Motor neuron (in vitro differentiated cells): ENCODE results near the gene SCN2A. TPM values are rescaled to one million over a fixed set of nuclear protein-coding genes. Genes with fewer than 3 reads are reported as not detected.
"Not testable (repeated sequence)": the region's sequence is repeated elsewhere in the genome, so short reads cannot be mapped to it uniquely, and the experiment has no call there.

Source experiments
- ATAC-seq, 8 experiments: fragments of 200-7000 bp; cut with Tn5 transposase; replicated peaks in 6 of 8; 2 replicates each; pipeline ENCODE4 v1.8.0; 2021; ENCODE audit warnings: mild to moderate bottlenecking in 8 of 8, moderate library complexity in 8 of 8
- H3K27ac ChIP-seq, 2 donors: fragments of 250-450 bp; sonication (Bioruptor Pico); 2 replicates each; pipeline ENCODE4 v1.9.0; 2021; ENCODE audit warnings: antibody characterized with exemption in 2 of 2, mild to moderate bottlenecking in 2 of 2, moderate library complexity in 1 of 2
- H3K4me1 ChIP-seq, 2 donors: fragments of 250-450 bp; sonication (Bioruptor Pico); replicated peaks in 1 of 2; 2 replicates each; pipeline ENCODE4 v1.6.1; 2021; ENCODE audit warnings: antibody characterized with exemption in 2 of 2, mild to moderate bottlenecking in 2 of 2, moderate library complexity in 1 of 2
- H3K4me3 ChIP-seq, 5 donors: fragments of 250-450 bp; sonication (Bioruptor Pico); 2 replicates each; pipeline ENCODE4 v1.9.0; 2021; ENCODE audit warnings: antibody characterized with exemption in 5 of 5, mild to moderate bottlenecking in 5 of 5, moderate library complexity in 4 of 5
- WGBS, 10 experiments: fragments of 450-650 bp; shearing (Covaris generic); methylation state at CpG; one replicate each; pipeline ENCODE4 v1.0.0; 2022; 5-methylcytosine and 5-hydroxymethylcytosine counted together
- in situ Hi-C, 9 experiments: fragments of 400-800 bp; cut with MboI; loops; one replicate each; pipeline ENCODE4 v1.15.0; 2021; ENCODE audit warnings: low sequenced_read_pairs in 9 of 9, low pct_unique_long_range_greater_than_20kb in 2 of 9; ENCODE audit not compliant: unreplicated experiment in 9 of 9
- total RNA-seq, 8 experiments: library from RNA; unstranded; fragments of 300-600 nt; gene quantifications; 2 replicates each; pipeline versions ENCODE4 v1.2.3 to v1.2.4, GENCODE V29; 2022

SCN2A gene
- total RNA-seq, 8 experiments from 2014 or later = 0.31 to 24.4 (median 7.9) TPM

DNA sequence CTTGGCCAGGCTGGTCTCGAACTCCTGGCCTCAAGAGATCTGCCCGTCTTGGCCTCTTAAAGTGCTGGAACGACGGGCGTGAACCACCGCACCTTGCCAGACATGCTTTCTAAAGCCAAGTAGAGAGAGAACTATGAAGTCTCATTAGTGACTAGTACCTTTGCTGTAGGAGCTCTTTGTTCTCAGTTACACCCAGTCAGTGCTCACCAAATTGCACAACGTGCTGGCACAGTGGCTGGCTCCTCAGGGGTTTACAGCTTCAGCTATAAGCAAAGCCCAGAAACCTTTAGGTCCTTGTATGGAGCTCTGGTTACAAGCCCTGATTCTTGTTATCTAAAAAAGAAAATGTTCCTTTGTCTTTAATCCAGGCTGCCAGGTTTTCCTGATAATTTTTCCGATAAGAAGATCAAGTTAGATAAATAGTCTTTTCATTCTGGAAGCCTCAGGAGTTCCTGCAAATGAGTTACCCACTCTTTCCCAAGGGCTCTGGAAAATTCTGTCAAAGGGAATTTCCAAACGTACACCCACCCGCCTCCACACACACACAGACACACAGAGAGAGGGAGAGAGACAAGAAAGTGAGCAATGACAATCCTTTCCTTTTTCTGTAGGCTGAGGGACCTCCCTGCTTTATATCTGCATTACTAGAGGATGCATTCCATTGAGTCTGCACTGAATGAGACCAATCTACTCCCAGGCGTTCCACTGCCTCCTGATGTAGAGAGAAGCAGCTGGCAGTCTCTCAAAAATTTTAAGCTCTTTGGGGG lies 130.1 kb downstream of the SCN2A start:
- H3K4me1 ChIP-seq = no peaks in the 10 kb centered on the region
- WGBS, 10 experiments = 0 to 89% (median 67%) methylated on average over 1 to 9 of the region's 11 CpGs; no CpG with 5 or more reads in 2 of the 10 experiments
- peak in 2 of 8 experiments; percentile 41 to 49 for ATAC-seq
- H3K27ac ChIP-seq = no peak overlapping the region
- in situ Hi-C loops = no loop called here
- H3K4me3 ChIP-seq = no peak overlapping the region

DNA sequence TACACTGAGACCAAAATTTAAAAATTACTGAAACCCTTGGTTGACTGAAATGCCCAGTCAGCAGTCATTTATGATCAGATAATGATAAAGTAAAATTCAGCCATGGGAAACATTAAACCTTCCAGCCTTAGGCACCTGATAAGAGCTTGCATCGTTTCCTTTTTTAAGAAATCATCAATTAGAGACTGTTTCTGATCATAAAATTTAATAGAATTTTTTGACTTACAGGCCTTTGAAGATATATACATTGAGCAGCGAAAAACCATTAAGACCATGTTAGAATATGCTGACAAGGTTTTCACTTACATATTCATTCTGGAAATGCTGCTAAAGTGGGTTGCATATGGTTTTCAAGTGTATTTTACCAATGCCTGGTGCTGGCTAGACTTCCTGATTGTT lies 130.7 kb downstream of the SCN2A start:
- no peak overlapping the region for H3K4me3 ChIP-seq
- in situ Hi-C loops = no loop called here
- no peaks in the 10 kb centered on the region for H3K4me1 ChIP-seq
- ATAC-seq = peak in 1 of 8 experiments; percentile 62
- WGBS, 10 experiments = 0 to 100% (median 68%) methylated on average over 1 to 2 of the region's 2 CpGs
- H3K27ac ChIP-seq = no peak overlapping the region

DNA sequence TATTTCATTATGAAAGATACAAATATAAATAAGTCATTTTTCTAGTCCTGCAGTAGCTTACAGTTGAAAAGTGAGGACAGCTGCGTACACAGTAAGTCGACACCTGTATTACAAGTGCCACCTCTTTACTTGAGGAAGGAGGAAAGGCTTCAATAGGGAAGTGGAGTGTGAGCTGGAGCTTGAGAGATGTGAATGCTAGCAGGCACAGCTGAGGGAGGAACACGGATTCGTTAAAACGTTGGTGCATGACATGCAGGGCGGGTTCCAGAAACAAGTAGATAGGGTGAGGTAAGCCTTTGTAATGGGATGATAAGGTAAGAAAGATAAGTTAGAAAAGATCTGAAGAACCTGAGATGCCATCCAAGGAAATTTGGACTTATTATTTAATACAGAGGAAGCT lies 132.1 kb downstream of the SCN2A start:
- peaks cover under 1% of the 10 kb centered on the region in 2 donors for H3K4me1 ChIP-seq
- H3K27ac ChIP-seq = no peak overlapping the region
- 68 to 100% (median 86%) methylated on average over 1 to 6 of the region's 6 CpGs; no CpG with 5 or more reads in 1 of the 10 experiments for WGBS, 10 experiments
- H3K4me3 ChIP-seq = no peak overlapping the region
- in situ Hi-C loops = no loop called here
- no peak for ATAC-seq

DNA sequence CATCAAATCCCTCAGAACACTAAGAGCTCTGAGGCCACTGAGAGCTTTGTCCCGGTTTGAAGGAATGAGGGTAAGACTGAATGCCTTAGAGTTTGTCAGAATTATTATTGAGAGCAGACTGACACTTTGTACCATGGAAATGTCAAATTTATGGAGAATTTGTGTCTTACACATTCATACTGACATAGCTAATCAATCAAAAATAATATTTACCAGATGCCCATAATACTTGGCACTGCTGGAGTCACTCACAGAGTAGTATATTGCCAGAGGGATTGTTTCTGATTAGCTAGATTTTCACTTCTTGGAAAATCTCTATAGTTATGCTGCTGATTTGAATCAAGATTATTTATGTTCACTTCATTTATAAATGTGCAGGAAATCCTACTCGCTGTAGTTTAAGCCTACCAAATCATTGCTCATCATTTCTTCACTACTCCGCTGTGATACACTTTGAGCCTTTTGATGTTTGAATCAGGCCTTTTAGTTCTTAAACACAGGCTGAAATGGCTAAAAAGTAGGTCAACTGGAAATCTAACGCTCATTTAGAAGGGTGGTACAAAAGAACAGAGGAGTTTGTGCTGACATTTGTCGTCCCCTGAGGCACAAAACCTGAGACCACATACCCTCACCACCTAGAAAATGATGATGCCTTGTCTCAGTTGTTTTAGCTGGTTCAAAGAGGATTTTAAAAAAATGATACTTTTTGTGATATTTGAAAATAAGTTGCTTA lies 134.2 kb downstream of the SCN2A start:
- H3K27ac ChIP-seq = no peak overlapping the region
- H3K4me3 ChIP-seq = no peak overlapping the region
- in situ Hi-C loops = no loop called here
- H3K4me1 ChIP-seq = peaks cover 2 to 3% of the 10 kb centered on the region in 2 donors
- WGBS, 10 experiments = 0 to 64% (median 33%) methylated on average over 1 to 5 of the region's 5 CpGs; no CpG with 5 or more reads in 1 of the 10 experiments
- peak in 1 of 8 experiments; percentile 72 for ATAC-seq

DNA sequence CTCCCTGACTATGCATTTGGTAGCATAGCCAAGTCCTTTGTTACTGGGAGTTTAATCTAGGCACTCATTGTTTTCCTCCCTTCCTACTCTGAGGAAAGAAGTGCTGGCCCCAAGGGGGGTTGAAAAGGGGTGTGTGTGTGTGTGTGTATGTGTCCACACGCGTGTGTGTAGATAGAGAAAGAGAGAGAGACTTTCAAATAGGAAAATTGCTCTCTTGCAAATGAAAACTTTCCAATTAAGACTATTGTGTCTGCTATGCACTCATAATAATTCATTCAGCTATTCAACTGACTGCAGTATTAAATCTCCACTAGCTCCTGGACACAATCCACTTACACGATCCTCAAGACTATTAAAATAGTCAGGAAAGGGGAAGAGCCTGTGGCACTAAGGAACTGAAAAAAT lies 137.4 kb downstream of the SCN2A start:
- Histone ChIP-seq H3K27ac (no peak overlapping the region), H3K4me1 (peaks cover 2 to 3% of the 10 kb centered on the region in 2 donors), H3K4me3 (no peak overlapping the region)
- in situ Hi-C loops = loop anchor here in 1 of 9 experiments (25.0 kb wide), 1 partner anchor 486 kb away; no protein-coding TSS in a partner anchor
- WGBS, 10 experiments = 0 to 83% (median 43%) methylated on average over 1 to 3 of the region's 3 CpGs
- peak in 5 of 8 experiments; percentile 47 to 62 (median 58) for ATAC-seq

DNA sequence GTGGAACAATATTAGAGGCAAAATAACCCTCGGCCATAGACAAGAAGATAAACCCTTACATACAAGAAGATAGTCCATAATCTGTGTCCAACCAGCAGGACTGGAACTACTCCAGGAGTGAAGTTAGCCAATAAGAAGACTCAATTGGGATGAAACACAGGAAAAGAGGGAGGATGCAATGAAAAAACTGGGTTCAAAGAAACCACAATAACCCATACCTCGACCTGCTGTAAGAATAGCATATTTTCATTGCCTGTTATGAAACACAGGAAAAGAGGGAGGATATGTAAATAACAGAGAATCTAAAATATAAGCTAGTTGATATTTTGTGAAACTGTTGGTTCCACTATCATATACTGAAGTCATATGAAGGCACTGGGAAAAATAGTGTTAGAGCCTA lies 143.1 kb downstream of the SCN2A start:
- WGBS, 10 experiments = 0 to 100% (median 85%) methylated on average over 1 to 2 of the region's 2 CpGs; no CpG with 5 or more reads in 1 of the 10 experiments
- no peaks in the 10 kb centered on the region for H3K4me1 ChIP-seq
- in situ Hi-C loops = loop anchor here in 1 of 9 experiments (25.0 kb wide), 1 partner anchor 480 kb away; no protein-coding TSS in a partner anchor
- no peak for ATAC-seq
- H3K27ac ChIP-seq = no peak overlapping the region
- no peak overlapping the region for H3K4me3 ChIP-seq

DNA sequence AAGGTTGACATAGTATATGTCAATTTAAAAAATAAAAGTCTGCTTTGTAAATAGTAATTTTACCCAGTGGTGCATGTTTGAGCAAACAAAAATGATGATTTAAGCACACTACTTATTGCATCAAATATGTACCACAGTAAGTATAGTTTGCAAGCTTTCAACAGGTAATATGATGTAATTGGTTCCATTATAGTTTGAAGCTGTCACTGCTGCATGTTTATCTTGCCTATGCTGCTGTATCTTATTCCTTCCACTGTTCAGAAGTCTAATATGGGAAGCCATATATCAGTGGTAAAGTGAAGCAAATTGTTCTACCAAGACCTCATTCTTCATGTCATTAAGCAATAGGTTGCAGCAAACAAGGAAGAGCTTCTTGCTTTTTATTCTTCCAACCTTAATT lies 151.7 kb downstream of the SCN2A start:
- ATAC-seq = peak in 4 of 8 experiments; percentile 15 to 53 (median 40)
- Histone ChIP-seq H3K4me3 (no peak overlapping the region), H3K4me1 (peaks cover 0 to 2% of the 10 kb centered on the region in 2 donors), H3K27ac (no peak overlapping the region)
- in situ Hi-C loops = loop anchor here in 2 of 9 experiments (10.0 to 25.0 kb wide), 2 partner anchors 384 to 471 kb away; no protein-coding TSS in a partner anchor

DNA sequence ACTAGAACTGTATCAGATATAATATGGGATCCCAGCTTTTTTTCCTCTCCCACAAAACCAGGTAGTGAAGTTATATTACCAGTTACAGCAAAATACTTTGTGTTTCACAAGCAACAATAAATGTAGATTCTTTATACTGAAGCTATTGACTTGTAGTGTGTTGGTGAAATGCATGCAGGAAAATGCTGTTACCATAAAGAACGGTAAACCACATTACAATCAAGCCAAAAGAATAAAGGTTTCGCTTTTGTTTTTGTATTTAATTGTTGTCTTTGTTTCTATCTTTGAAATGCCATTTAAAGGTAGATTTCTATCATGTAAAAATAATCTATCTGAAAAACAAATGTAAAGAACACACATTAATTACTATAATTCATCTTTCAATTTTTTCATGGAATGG lies 152.6 kb downstream of the SCN2A start:
- no peak for ATAC-seq
- Histone ChIP-seq H3K4me3 (no peak overlapping the region), H3K27ac (no peak overlapping the region), H3K4me1 (peaks cover 0 to 2% of the 10 kb centered on the region in 2 donors)
- in situ Hi-C loops = loop anchor here in 2 of 9 experiments (10.0 to 25.0 kb wide), 2 partner anchors 383 to 471 kb away; no protein-coding TSS in a partner anchor
- WGBS, 10 experiments = 32 to 100% (median 90%) methylated on average over 1 to 2 of the region's 2 CpGs

DNA sequence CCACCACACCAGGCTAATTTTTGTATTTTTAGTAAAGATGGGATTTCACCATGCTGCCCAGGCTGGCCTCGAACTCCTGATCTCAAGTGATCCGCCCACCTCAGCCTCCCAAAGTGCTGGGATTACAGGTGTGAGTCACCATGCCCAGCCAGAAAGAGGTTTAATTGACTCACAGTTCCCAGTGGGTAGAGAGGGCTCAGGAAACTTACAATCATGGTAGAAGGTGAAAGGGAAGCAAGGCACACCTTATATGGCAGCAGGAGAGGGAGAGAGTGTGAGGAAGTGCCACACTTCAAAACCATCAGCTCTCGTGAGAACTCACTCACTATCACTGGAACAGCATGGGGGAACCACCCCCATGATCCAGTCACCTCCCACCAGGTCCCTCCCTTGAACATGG lies 159.4 kb downstream of the SCN2A start:
- not testable (repeated sequence) for H3K27ac ChIP-seq, H3K4me1 ChIP-seq, ATAC-seq, H3K4me3 ChIP-seq
- WGBS, 10 experiments = 75 to 100% (median 100%) methylated on average over 1 to 3 of the region's 3 CpGs; no CpG with 5 or more reads in 3 of the 10 experiments
- in situ Hi-C loops = loop anchor here in 2 of 9 experiments (10.0 to 25.0 kb wide), 2 partner anchors 376 to 464 kb away; no protein-coding TSS in a partner anchor

DNA sequence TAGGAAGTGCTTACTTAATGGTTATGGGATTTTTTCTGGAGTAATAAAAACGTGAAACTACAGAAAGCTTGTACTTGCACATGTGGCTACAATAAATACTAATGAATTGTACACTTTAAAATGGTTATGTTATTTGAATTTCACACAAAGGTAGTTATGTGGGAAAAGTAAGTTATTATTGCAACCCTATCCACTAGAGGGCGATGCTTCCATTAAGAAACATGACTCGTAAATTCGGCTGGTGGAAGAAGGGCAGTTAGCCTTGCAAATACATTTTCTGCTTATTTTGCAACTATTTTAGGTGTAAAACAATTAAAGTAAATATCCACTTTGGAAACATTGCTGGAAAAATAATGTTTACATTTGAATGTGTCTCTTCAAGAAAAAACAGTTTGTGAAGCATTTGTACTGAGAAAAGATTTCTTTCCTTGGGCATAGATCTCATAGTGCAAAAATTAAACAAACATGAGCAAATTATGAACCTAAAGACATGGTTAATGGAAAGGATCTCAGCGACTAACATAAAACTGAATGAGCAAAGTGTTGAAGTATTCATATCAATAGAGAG lies 162.2 kb downstream of the SCN2A start:
- in situ Hi-C loops = loop anchor here in 4 of 9 experiments (10.0 to 25.0 kb wide), 3 partner anchors 286 to 461 kb away; no protein-coding TSS in a partner anchor

DNA sequence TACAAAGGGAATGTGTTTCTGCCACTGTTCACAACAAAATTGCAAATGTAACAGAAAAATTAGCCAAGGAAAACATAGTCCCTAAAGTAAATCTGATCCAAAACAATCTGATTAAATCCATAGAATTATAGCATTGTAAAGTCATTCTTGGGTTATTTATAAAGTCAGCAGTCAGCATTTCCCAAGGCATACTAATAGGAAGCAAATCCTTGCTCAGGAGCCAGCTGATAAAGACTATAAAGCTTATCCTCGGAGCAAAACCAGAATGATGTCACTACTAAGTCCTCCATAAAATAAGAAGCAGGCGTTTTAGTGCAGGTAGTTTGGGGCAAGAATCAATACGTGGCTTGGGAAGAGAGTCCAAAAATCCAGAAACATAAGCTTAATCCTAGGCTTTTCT lies 162.9 kb downstream of the SCN2A start:
- 16 to 100% (median 77%) methylated on average over 1 to 3 of the region's 3 CpGs; no CpG with 5 or more reads in 1 of the 10 experiments for WGBS, 10 experiments
- H3K4me1 ChIP-seq = peaks cover 0 to 3% of the 10 kb centered on the region in 2 donors
- no peak for ATAC-seq
- no peak overlapping the region for H3K4me3 ChIP-seq
- in situ Hi-C loops = loop anchor here in 4 of 9 experiments (10.0 to 25.0 kb wide), 3 partner anchors 285 to 460 kb away; no protein-coding TSS in a partner anchor
- no peak overlapping the region for H3K27ac ChIP-seq

More for the DNA sequence above, 162.2 kb downstream of the SCN2A start:
- 0 to 8% (median 3%) methylated on average over 3 to 5 of the region's 5 CpGs for WGBS, 10 experiments
- peaks cover 0 to 3% of the 10 kb centered on the region in 2 donors for H3K4me1 ChIP-seq
- peak in 3 of 8 experiments; percentile 37 to 70 (median 55) for ATAC-seq
- H3K27ac ChIP-seq = no peak overlapping the region
- no peak overlapping the region for H3K4me3 ChIP-seq

DNA sequence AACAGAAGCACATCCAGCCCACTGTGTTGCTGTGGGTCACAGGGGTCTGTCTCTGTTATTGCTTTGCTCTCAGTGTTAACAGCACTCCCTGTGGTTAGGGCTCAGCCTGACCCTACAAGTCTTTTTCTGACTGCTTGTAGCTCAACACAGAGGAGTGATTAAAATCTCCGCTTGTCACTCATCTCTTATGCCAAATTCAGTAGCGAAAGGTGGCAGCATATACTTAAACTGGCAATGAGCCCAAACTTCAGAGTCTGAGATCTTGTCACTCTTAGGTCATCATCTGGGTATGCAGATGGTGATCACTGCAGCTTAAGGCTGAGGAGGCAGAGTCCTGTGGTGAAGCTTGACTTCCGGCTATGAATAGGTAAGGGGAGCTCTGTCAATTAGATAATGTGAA lies 167.0 kb downstream of the SCN2A start:
- WGBS, 10 experiments = 52 to 93% (median 63%) methylated on average over 1 to 3 of the region's 3 CpGs; no CpG with 5 or more reads in 3 of the 10 experiments
- in situ Hi-C loops = loop anchor here in 4 of 9 experiments (10.0 to 25.0 kb wide), 3 partner anchors 281 to 456 kb away; no protein-coding TSS in a partner anchor
- Histone ChIP-seq H3K4me3 (no peak overlapping the region), H3K27ac (no peak overlapping the region), H3K4me1 (peaks cover 0 to 3% of the 10 kb centered on the region in 2 donors)
- ATAC-seq = peak in 3 of 8 experiments; percentile 52 to 63 (median 55)
